Omental fat pad (tissue), 4 donors: ENCODE data around the gene C1orf50. TPM values are rescaled to one million over a fixed set of nuclear protein-coding genes. Genes with fewer than 3 reads are reported as not detected.
"Not testable (repeated sequence)": the region's sequence is repeated elsewhere in the genome, so short reads cannot be mapped to it uniquely, and the experiment has no call there.

Source experiments
- ATAC-seq: fragments of 150-250 bp; one replicate; pipeline ENCODE4 v1.9.1; 2016; ENCODE audit warnings: mild to moderate bottlenecking, moderate library complexity; ENCODE audit not compliant: low FRiP score
- DNase-seq: peaks from one replicate; pipeline ENCODE4 v3.0.0-alpha.2; 2019; ENCODE audit warnings: low spot score
- total RNA-seq, 4 donors: library from RNA; depleted of rRNA; stranded (reverse); fragments of >200 nt; gene quantifications; one replicate each; pipeline ENCODE4 v1.1.0, GENCODE V29; 2016
- TF ChIP-seq, protein P1 (sequence below), 3 donors: fragments of 450-650 bp; IDR thresholded peaks; one replicate each; pipeline ENCODE4 v1.5.1; 2016 to 2017; ENCODE audit warnings: antibody characterized with exemption in 3 of 3, mild to moderate bottlenecking in 3 of 3, moderate library complexity in 2 of 3

The C1orf50 gene
- total RNA-seq, 4 donors from 2014 or later: 2.4 to 4.3 (median 3.1) TPM

DNA sequence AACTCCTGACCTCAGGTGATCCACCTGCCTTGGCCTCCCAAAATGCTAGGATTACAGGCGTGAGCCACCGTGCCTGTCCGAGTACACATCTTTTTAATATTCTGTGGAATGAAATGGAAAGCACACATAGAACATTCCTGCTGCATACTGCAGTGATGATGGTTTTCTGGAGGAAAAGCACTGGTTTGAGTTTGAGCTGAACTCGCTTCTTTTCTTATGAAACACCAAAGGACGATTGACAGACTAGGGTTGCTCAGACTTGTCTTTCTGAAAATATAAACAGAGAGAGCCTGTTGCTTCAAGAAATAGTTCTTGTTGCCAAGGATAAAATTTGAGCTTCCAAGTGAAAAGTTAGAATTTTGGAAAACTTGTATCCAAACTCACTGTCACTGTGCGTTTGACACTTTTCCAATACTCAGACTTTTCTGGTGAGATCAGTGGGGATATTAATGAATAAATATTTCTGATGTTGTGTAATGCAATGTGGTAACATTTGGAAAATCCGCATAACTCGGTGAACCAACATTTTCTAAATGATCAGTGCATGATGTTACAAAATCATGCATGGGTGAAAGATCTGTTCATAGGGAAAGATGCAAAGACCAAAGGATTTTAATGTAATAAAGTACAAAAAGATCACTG lies 34.9 kb downstream of the C1orf50 start:
- ATAC-seq (no peak), DNase-seq (no peak)
- TF ChIP-seq, protein P1, sequence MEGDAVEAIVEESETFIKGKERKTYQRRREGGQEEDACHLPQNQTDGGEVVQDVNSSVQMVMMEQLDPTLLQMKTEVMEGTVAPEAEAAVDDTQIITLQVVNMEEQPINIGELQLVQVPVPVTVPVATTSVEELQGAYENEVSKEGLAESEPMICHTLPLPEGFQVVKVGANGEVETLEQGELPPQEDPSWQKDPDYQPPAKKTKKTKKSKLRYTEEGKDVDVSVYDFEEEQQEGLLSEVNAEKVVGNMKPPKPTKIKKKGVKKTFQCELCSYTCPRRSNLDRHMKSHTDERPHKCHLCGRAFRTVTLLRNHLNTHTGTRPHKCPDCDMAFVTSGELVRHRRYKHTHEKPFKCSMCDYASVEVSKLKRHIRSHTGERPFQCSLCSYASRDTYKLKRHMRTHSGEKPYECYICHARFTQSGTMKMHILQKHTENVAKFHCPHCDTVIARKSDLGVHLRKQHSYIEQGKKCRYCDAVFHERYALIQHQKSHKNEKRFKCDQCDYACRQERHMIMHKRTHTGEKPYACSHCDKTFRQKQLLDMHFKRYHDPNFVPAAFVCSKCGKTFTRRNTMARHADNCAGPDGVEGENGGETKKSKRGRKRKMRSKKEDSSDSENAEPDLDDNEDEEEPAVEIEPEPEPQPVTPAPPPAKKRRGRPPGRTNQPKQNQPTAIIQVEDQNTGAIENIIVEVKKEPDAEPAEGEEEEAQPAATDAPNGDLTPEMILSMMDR (IDR thresholded peaks at IDR 0.05): no peak

DNA sequence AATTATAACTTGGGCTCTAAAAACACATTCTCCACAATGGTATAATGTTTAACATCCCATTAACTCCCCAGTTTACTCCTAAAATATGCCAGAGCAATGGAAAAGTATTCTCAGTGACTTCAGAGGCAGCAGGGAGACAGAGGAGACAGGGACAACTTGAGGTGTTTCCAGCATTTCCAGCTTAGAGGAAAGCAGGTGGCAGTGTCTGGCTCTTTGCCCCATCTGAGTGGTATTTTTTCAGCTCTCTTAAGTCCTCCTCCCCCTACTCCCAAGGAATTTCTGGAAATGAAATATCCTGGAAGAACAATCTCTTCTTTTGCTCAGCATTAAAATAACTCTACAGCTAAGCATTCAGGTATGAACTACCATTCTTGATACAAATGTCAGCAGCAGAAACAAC lies 39.1 kb downstream of the C1orf50 start:
- DNase-seq: no peak
- TF ChIP-seq, protein P1 (IDR thresholded peaks at IDR 0.05): no peak
- no peak for ATAC-seq

DNA sequence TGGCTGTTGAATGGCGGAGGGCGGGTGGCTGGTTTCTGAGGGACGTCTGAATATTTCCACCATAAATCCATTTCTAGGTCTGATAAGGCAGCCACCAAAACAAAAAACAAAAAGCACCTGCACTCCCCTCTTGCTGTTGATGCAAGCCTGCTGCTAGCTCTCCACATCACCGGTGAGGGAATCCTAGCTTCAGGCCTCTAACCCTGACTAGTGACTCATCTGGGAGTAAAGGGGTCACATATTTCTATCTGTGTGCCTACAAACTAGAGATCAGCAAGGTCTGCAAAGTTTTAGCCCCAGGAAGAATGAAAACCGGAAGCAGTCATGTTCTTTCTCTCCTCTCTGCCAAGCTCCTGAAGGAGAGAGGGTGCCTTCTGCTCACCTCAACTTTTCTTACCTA lies 39.5 kb downstream of the C1orf50 start:
- no peak for DNase-seq
- ATAC-seq: no peak
- TF ChIP-seq, protein P1 (IDR thresholded peaks at IDR 0.05): no peak

DNA sequence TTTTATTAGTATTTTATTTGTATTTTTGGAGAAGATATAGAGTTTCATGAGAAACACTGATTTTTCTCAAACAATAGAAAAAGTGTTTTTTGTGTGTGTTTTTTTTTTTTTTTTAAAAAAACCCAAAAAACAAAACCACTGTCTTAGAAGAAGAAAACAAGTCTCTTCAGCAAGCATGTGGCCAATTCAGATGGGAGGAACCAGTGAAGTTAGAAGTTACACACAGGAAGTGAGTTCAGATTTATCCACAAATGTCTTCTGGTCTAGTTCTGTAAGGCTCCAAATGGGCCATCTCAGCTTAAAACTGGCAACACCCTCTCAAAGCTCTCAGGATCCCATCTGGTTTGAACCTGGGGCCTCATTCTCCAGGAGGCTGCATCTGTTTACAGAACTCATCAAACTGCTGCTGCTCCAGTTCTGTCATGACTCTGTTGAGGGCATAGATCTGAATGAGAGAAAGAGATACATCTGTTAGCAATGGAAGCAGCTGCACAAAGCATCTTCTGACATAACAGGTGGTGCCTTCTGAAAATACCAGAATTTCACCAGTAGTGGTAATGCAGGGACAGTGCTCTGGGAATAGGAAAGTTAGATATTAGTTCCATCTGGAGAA lies 40.1 kb downstream of the C1orf50 start:
- DNase-seq: no peak
- TF ChIP-seq, protein P1 (IDR thresholded peaks at IDR 0.05): no peak
- ATAC-seq: no peak

DNA sequence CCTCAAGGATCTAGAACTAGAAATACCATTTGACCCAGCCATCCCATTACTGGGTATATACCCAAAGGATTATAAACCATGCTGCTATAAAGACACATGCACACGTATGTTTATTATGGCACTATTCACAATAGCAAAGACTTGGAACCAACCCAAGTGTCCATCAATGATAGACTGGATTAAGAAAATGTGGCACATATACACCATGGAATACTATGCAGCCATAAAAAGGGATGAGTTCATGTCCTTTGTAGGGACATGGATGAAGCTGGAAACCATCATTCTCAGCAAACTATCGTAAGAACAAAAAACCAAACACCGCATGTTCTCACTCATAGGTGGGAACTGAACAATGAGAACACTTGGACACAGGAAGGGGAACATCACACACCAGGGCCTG lies 47.8 kb downstream of the C1orf50 start:
- ATAC-seq, DNase-seq: not testable (repeated sequence)

DNA sequence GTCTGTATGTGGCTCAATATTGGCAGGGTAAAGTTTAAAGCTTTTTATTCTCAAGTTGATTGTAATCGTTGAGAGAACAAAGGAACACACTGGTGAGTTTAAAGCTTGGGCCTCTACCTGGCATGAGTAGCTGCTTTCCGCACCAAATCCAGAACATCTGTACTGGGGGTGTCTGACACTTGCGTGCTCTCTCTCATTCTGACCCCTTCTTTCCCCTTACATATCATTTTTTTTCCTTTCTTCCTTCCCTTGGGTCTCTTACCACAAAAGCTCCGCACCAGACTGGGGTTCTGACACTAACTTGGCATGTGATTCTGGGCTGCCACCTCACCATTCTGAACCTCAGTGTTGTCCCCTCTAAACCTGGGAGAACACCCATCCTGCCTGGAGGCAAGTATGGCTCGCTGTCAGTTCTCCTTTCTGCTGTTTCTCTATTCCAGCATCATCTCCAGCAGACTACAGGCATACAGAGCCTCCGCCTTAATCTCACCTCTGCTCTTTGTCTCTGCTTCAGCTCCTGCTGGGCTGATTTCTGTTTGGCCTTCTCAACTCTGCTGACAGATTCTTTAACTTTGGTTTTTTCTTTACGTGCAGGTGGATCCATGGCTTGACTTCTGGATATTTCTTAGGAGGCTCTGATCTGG lies 49.0 kb downstream of the C1orf50 start:
- DNase-seq (no peak), ATAC-seq (no peak)
- TF ChIP-seq, protein P1 (IDR thresholded peaks at IDR 0.05): no peak

DNA sequence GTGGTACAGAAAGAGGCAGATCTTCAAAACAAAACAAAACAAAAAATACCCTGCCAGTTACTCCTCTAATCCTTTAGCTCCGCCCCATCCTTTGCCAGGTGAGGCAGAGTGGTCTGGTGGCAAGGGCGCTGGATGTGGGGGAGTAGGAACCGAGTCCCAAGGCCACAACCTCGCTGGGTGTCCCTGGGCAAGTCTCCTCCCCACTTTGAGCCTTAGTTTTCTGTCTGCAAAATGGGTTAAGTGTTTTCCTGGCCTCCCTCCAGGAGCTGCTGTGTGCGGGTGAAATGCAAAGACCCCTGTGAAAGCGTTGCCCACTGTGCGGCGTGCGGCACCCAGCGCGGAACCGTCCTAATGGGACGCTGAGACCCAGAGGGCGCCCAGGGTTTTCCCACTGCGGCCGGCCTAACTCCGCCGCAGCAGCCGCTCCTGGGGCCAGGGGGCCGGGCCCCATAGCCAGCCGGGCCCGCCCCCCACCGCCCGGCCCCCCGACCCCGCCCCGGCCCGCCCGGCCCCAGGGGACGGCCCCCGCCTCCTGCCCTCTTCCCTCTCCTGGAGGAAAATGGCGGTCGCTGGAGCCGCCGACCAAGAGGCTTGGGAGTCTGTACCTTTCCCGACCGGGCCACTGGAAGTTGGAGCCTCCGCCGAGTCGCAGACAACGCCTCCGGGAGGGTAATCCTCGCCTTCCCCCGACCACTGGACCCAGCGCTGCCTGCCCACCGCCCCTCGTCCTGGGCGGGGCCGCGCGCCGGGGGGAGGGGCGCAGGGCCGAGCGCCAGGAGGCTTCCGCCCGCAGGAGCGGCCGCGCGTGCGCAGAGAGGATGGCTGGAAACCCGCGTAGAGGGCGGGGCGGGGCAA lies 49.8 kb downstream of the C1orf50 start, which contains the start of the genes ERMAP and SVBP:
Gene ERMAP (plus strand): TSS at position 538 of the 855 bp plus-strand sequence. CDS start 13,327 bp downstream, outside the sequence.
Gene SVBP (minus strand): TSS at position 813 of the 855 bp plus-strand sequence. CDS start 853 bp downstream, outside the sequence.
- ATAC-seq: peak; percentile 100
- TF ChIP-seq, protein P1 (IDR thresholded peaks at IDR 0.05): no peak
- DNase-seq: peak; percentile 74
